GM19351 (cell line): Measurements from ENCODE around the gene CYP26A1.

Experiments
- ATAC-seq: cut with Tn5 transposase; IDR thresholded peaks from one replicate; pipeline ENCODE4 v1.9.1; 2021; ENCODE audit warnings: mild to moderate bottlenecking, moderate library complexity; ENCODE audit not compliant: unreplicated experiment

Gene CYP26A1

DNA sequence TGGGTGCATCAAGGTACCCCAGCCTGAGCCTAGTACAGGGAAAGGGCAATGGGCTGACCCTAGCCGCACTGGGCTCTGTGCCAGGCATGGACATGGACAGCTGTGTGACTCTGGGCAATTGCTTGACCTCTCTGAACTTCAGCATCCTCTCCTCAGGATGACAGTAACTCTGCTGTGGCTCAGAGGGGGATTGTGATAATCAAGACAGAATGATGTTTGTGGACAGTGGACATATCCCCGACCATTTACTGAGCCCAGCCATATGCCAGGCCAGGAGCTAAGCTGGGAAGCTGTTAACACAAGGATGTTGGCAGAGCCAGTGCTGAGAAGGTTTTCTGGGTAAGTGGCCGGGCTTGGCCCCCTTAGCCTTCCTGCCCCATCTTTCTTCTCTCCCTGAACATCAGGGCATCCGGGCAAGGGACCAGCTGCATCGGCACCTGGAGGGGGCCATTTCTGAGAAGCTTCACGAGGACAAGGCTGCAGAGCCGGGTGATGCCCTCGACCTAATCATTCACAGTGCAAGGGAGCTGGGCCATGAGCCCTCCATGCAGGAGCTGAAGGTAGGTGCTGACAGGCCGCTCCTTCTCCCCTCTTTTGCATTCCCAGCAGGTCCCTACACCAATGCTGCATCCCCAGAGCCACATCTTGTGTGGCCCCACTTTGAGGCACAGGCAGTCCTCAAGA is 9.6 kb upstream of the CYP26A1 start:
- ATAC-seq = no peak

DNA sequence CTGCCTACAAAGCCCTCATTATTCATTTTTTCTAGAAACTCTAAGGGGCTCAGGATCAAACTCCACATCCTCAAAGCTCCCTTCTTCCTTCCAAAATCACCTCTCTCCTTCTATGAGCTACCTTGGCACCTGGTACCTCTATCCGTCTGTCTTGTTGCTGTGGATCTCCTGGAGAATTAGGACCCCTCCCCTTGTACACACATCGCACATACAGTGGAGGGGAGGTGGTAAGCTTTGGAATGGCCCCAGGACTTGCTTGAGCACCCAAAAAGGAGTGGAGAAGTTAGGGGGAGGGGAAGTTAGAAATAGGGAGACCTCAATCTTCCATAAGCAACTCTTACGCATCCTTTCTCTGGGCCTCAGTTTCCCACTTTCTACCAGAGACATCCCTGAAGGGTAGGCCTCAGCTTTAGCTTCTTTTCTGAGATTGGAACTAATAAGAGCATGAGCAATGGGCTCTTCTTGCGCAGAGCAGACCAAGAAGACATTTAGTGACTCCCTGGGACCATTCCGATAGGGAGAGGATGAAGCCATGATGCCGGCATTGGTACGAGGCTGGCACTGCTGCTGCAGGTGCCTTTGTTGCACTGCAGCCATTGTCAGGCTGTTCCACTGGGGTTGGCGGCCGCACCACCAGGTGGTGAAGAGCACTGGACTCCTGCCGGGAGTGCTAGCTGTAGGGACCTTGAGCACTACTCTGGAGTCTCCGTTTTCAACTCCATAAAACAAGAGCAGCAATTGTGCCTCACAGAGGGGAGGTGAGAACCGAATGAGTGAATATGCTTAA is 8.6 kb upstream of the CYP26A1 start:
- ATAC-seq = no peak

DNA sequence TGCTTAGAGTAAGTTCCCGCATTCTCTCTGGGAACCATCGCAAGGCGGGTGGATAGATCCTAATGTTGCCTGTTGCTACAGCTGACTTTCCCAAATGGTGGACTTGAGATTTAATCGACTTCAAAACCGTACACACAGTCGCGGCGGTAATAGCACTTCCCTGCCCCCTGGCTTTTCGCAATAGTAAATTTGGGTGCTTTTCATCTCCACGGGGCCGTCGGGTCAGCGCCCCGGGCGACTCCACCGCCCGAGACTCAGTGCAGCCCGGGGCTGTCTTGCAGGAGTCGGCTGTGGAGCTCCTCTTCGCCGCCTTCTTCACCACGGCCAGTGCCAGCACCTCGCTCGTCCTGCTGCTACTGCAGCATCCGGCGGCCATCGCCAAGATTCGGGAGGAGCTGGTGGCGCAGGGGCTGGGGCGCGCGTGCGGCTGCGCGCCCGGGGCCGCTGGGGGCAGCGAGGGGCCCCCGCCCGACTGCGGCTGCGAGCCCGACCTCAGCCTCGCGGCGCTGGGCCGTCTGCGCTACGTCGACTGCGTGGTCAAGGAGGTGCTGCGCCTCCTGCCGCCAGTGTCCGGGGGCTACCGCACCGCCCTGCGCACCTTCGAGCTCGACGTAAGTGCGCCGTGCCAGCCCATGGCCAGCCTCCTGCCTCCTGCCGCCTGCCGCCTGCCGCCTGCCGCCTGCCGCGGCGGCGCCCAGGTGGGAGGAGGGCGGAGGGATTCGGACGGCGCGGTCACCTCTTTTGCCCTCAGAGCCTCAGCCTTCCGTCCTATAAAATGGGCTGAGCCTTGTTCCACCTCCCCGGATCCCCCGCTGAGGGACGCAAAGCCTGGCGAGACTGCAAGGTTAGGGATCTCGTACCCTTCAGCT is 7.8 kb upstream of the CYP26A1 start:
- no peak for ATAC-seq

DNA sequence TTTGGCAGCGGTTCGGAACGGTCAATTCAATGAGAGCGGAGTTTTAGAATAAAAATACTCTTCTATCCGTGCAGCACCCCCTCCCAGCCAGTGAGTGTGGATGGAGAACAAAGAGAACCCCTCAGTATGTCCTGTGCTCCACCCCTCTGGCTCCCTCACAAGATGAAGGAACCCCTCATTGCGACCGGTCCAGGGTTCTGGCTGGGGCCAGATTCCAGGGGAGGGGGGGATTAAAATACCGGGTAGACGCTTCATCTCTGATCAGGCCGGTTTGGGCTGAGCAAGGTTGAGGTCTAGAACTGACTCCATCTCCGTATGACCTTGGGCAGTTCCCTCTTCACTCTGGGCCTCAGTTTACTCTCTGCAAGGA is 7.2 kb upstream of the CYP26A1 start:
- ATAC-seq = no peak

DNA sequence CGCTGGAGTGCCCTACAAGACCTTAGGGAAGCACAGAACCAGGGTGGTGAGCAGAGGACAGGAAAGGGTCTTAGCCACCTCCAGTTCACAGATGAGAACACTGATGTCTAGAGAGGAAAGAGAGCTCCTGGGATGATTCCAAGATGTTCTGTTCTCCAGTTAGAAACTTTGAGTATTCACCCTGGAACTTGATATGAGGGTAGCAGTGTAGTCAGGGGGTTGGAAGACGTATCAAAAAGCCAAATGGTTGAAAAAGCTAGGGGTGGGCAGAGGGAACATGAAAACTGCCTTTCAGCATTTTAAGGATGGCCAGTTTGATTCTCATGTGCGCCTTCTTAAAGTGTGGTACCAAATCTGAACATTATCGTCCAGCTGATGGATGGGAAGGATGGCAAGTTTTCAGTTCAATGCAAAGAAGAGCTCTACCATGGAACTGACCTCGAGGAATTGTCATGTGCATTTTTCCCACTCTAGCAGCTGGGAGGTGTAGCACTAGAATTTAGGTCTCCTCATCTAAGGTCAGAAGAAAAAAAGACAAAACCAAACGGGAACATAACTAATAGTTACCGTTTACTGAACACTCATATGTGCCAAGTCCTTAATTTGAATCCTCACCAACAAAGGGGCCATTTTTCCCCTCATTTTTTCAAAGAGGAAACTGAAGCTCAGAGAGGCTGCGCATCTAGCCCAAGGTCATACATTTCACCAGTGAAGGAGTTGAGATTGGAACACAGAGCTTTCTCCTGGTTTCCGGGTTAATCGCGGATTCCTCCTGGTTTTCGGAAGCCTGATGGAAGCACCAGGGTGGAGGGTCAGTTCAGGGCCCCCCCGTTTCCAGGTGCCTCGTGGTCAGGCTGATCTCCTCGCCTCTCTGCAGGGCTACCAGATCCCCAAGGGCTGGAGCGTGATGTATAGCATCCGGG is 6.0 kb upstream of the CYP26A1 start:
- ATAC-seq = no peak

DNA sequence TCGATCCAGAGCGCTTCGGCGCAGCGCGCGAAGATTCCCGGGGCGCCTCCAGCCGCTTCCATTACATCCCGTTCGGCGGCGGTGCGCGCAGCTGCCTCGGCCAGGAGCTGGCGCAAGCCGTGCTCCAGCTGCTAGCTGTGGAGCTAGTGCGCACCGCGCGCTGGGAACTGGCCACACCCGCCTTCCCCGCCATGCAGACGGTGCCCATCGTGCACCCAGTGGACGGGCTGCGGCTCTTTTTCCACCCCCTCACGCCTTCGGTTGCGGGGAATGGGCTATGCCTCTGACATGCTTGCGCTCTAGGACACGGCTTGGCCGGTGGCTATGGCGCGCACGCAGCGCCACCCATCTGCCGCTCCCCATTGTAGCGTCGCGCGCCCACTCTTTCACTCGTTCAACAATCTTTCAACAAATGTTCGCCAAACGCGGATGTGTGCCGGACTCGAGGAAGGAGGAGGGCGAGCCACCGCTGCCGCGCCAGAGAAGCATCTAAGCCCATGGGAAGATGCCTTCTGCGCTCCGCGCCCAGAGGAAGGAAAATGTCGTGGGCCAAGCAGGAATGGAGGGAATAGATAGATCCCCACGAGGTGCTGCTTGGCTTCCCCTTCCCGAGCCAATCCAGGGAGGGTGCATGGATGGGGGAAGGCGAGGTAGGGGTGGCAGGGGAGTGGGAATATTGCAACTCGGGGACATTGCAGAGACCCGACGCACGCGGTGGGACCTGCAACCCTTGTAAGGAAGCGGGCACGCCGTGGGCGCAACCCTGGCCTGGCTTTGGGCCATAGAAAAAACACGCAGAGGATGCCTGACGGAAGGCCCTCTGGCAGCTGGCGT is 5.1 kb upstream of the CYP26A1 start:
- no peak for ATAC-seq

DNA sequence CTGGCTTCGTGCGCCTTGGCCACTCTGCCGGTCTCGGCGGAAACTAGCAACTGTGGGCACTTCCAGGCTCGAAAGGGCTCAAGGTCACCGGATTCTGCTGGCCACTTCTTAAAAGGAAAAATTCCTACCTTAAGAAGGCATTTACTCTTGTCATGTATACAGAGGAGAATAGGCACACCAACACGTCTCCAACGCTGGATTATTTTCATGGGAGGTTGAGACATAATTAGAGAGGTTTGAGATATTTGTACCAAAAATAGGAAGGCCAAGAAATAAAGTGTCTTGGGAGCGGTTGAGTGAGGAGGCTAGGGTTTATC is 4.5 kb upstream of the CYP26A1 start:
- ATAC-seq = no peak

DNA sequence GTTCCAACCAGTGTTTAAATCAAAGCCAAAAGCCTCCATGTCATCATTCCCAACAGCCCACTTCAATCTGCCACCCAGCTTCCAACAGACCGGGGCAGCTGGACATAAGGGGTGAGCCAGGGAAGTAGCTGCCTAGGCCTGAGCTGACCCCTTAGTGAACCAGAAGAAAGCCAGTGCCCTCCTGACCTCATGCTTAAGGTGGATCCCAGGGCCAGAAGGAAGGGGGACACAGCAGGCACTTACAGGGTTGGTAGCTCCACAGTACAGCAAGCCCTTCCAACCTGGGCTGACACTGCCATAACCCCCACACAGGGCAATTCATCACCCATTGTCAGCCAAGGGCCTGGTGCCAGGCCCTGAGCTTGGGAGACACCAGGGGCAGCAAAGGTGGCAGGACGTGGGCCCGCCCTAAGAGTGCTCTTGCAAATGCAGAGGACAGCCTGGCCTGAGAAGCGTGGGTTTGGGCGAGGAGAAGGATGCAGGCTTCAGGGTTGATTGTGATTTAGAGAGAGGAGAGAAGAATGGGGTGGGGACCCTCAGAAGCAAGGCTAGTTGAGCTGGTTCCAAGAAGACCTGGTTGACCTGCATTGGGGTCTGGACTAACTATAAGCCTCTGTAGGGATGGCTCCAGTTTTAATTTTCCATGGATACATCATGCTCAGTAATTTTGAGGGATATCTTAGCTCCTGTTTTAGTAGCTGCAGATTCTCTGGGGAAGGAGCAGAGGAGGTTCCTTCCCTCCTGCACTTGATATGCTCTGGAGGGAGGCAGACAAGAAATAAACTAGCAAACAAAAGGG is 3.1 kb upstream of the CYP26A1 start:
- ATAC-seq = no peak

DNA sequence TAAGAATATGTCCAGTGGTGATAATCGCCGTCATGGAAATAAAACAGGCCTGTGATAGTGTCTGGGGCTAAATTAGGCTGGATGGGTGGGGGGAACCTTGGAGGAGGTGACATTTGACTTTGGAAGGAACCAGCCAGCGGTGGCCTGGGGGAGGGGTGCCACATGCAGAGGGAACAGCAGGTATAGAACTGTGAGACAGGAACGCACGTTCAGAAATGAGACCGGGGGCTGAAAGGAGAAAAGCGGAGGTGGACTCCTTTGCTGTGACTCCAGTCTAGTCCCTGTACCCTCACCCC is 2.6 kb upstream of the CYP26A1 start:
- no peak for ATAC-seq

DNA sequence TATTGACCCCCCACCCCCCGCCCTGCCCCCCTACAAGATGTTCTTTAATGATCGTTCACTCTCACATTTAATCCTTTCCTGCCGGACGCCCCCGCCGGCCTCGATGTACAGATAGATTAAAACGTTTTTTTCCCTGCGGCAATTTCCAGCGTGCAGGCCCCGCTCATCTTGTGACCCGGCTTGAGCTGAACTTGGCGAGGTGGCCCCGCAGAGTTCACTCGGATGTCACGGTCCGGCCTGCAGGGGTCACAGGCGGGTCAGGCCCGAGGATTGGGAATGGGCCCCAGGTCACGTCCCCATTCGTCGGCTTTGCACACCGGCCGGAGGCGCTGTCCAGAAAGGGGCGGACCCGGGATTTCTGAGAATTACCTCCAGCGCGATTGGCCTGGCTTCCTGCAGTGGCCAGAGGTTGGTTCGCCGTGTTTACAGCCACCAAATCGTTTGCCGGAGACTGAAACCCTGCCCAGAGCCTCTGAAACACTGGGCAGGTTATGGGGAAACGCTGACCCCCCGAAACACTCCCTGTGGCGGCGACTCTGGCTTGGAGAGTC is 1.9 kb upstream of the CYP26A1 start:
- ATAC-seq = no peak

DNA sequence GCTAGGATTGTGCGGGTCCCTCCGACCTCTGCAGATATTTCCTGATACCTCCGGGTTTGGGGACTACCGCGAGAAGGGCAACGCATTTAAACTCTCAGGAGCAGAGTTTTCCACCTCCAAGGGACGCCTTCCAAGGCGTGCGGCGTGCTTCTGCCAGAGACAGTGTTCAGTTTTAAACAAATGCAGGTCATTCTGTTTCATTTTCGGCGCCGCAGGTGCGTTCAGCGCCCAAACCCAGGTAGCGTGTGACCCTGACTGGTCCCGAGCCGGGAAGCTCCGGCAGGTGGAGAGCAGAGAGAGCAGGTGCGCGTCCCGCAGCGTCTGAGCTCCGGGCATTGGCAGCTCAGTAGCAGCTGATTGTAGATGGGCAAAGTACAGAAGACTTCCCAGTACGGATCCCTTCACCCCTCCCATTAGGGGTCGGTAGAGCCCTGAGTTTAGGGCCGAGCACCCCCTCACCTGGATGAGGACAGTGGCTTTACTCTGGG is 1.4 kb upstream of the CYP26A1 start:
- ATAC-seq = no peak

DNA sequence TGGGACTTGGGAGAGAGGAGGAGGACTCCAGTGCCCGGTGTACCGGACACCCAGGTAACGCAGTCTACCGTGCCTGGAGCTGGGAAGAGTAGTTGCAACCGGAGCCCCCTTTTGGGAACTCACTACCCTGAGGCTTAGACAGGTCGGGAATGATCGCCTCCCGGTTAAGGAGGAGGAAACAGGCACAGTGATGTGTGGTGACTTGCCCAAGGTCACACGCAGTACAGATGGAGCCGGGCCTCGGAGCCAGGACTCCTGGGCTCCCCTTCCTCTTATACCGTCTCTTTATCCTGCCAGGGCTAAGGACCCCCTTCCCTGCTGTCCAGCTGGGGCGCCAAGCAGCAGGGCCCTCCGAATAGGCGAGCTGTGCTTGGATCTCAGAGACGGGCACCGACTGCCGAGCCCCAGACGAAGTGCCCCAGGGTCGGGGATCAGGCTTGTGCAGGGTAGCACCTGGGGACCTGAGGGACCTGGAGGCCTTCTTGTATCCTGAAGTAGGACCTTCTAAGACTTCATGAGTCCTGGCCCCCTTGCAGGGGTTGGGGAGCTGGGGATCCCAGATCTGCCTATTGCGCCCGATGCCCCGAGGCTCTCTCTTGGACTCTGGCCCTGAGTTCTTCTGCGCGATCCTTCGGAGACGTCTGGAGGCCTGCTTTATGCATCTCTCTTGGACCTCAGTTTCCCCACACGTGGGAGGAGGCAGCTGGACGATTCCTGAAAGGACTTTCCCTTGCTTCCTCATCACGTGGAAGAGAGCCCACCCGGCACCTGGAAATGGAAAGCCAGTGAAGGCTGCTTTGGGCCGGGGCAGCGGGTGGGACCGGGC is 767 bp upstream of the CYP26A1 start:
- ATAC-seq = no peak

DNA sequence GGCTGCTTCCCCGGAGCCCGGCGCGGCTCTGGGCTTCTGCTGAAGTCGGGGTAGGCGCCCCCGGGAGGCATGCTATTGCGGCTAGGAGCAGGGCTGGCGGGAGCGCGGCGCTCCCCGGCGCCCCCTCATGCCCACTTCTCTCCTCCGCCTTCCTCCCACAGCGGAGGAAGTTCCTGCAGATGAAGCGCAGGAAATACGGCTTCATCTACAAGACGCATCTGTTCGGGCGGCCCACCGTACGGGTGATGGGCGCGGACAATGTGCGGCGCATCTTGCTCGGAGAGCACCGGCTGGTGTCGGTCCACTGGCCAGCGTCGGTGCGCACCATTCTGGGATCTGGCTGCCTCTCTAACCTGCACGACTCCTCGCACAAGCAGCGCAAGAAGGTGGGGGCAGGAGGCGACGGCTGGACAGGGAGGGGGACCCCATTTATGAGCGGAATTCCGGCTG is 479 bp downstream of the CYP26A1 start:
- ATAC-seq = no peak

DNA sequence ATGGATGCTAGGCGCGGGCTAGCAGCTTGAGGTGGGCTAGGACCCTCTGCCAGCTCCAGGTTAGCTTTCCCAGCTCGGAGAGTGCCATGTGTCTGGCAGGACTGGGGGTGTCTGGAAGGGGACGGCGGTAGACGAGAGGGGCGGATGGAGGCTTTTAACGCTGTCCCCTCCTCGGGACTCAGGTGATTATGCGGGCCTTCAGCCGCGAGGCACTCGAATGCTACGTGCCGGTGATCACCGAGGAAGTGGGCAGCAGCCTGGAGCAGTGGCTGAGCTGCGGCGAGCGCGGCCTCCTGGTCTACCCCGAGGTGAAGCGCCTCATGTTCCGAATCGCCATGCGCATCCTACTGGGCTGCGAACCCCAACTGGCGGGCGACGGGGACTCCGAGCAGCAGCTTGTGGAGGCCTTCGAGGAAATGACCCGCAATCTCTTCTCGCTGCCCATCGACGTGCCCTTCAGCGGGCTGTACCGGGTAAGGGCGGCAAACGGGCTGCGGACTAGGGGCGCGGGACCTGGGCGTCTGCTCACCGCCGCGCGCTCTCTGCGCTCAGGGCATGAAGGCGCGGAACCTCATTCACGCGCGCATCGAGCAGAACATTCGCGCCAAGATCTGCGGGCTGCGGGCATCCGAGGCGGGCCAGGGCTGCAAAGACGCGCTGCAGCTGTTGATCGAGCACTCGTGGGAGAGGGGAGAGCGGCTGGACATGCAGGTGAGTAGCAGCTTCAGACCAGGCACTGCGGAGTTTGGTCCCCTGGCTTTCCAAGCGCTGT is 1.1 kb downstream of the CYP26A1 start:
- no peak for ATAC-seq

DNA sequence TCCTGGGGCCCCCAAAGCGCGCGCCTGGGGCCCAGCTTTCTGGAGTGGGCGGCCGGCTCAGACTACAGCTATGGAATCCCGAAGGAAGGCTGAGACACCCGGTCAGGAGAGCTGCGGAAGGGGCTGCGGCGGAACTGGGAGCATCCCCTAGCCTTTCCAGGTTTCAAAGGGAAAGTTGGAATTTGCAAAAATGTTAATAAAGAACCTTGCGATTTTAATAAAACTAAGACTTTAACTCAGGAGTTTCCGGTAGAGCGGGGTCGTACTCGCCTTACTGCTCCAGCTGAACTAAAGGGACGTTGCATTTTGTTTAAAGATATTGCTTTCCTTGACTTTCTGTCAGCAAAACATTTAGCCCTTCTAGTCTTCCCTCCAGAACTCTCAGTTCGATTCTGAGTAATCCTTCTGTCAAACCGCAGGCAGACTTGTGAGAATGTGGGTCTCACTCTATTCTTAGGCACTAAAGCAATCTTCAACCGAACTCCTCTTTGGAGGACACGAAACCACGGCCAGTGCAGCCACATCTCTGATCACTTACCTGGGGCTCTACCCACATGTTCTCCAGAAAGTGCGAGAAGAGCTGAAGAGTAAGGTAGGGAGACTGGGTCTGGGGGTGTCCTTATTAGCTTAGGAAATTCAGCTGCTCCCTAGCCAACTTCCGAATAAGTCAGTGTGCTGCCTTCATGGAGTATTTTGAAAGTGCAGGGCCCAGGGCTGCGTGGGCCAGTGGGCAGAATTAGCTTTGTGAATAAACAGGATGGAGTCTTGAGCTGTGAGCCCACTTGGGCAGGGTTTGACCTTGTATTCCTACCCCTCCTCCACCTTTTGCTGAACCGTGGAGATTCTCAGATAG is 1.9 kb downstream of the CYP26A1 start:
- no peak for ATAC-seq

DNA sequence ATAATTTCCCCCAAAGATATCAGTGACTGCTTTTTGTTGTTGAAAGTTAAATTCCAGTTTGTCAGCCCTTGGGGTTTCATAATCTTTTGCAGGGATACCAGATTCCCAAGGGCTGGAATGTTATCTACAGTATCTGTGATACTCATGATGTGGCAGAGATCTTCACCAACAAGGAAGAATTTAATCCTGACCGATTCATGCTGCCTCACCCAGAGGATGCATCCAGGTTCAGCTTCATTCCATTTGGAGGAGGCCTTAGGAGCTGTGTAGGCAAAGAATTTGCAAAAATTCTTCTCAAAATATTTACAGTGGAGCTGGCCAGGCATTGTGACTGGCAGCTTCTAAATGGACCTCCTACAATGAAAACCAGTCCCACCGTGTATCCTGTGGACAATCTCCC is 3.2 kb downstream of the CYP26A1 start:
- ATAC-seq = no peak
